Measurements from ENCODE around the gene PAPPA2.
"Not testable (repeated sequence)": the region's sequence is repeated elsewhere in the genome, so short reads cannot be mapped to it uniquely, and the experiment has no call there.

GRCh38 chr1:176561761-176562160 lies 98.8 kb downstream of the PAPPA2 start:
- TF ChIP-seq CTCF (IDR thresholded peaks at IDR 0.05); EZH2 (IDR thresholded peaks at IDR 0.05; ENCODE audit: borderline replicate concordance, insufficient read depth, low read depth, low read length, poor library complexity, severe bottlenecking): not testable (repeated sequence)

Measured in B cell (primary cell).